WTC11 (cell line): ENCODE data around the gene RIMS4.

Experiments used
- ATF6 ChIP-seq: sonication (generic); formaldehyde crosslinking; IDR thresholded peaks from 2 replicates; pipeline ENCODE4 v1.8.1; 2023; ENCODE audit warnings: mild to moderate bottlenecking, missing genetic modification reagents
- E2F5 ChIP-seq: sonication (generic); formaldehyde crosslinking; IDR thresholded peaks from 2 replicates; pipeline ENCODE4 v1.8.1; 2022; ENCODE audit warnings: mild to moderate bottlenecking, moderate library complexity, missing genetic modification reagents
- ELF4 ChIP-seq: sonication (generic); formaldehyde crosslinking; IDR thresholded peaks from 2 replicates; pipeline ENCODE4 v1.8.1; 2022; ENCODE audit warnings: low read depth, mild to moderate bottlenecking, moderate library complexity, missing genetic modification reagents
- ESRRA ChIP-seq: sonication (generic); formaldehyde crosslinking; IDR thresholded peaks from 2 replicates; pipeline ENCODE4 v1.8.1; 2022; ENCODE audit warnings: mild to moderate bottlenecking, missing genetic modification reagents, borderline replicate concordance
- ETV6 ChIP-seq: sonication (generic); formaldehyde crosslinking; IDR thresholded peaks from 2 replicates; pipeline ENCODE4 v1.8.1; 2022; ENCODE audit warnings: mild to moderate bottlenecking, missing genetic modification reagents
- NR2C2 ChIP-seq: sonication (generic); formaldehyde crosslinking; IDR thresholded peaks from 2 replicates; pipeline ENCODE4 v1.8.0; 2022; ENCODE audit warnings: mild to moderate bottlenecking, missing genetic modification reagents
- USF2 ChIP-seq: sonication (generic); formaldehyde crosslinking; IDR thresholded peaks from 2 replicates; pipeline ENCODE4 v1.8.1; 2023; ENCODE audit warnings: mild to moderate bottlenecking, missing genetic modification reagents, moderate library complexity
- TF ChIP-seq, protein P1 (sequence below): fragments of 200-600 bp; IDR thresholded peaks from 2 replicates; pipeline ENCODE4 v1.8.0; 2022; ENCODE audit warnings: antibody characterized with exemption
- TF ChIP-seq, protein P2 (sequence below): sonication (generic); formaldehyde crosslinking; IDR thresholded peaks from 2 replicates; pipeline ENCODE4 v1.8.1; 2022; ENCODE audit warnings: mild to moderate bottlenecking, missing genetic modification reagents, moderate library complexity, borderline replicate concordance
- TF ChIP-seq, protein P3 (sequence below): sonication (generic); formaldehyde crosslinking; IDR thresholded peaks from 2 replicates; pipeline ENCODE4 v1.8.0; 2022; ENCODE audit warnings: missing genetic modification reagents

- TF ChIP-seq E2F5 (CRISPR knock-in tag) (no peak), USF2 (no peak), ETV6 (CRISPR knock-in tag) (no peak), ELF4 (CRISPR knock-in tag) (no peak), NR2C2 (no peak), ATF6 (CRISPR knock-in tag) (no peak), ESRRA (CRISPR knock-in tag) (no peak)
- TF ChIP-seq, protein P1, sequence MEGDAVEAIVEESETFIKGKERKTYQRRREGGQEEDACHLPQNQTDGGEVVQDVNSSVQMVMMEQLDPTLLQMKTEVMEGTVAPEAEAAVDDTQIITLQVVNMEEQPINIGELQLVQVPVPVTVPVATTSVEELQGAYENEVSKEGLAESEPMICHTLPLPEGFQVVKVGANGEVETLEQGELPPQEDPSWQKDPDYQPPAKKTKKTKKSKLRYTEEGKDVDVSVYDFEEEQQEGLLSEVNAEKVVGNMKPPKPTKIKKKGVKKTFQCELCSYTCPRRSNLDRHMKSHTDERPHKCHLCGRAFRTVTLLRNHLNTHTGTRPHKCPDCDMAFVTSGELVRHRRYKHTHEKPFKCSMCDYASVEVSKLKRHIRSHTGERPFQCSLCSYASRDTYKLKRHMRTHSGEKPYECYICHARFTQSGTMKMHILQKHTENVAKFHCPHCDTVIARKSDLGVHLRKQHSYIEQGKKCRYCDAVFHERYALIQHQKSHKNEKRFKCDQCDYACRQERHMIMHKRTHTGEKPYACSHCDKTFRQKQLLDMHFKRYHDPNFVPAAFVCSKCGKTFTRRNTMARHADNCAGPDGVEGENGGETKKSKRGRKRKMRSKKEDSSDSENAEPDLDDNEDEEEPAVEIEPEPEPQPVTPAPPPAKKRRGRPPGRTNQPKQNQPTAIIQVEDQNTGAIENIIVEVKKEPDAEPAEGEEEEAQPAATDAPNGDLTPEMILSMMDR, result no peak
- TF ChIP-seq, protein P2, sequence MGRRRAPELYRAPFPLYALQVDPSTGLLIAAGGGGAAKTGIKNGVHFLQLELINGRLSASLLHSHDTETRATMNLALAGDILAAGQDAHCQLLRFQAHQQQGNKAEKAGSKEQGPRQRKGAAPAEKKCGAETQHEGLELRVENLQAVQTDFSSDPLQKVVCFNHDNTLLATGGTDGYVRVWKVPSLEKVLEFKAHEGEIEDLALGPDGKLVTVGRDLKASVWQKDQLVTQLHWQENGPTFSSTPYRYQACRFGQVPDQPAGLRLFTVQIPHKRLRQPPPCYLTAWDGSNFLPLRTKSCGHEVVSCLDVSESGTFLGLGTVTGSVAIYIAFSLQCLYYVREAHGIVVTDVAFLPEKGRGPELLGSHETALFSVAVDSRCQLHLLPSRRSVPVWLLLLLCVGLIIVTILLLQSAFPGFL (CRISPR knock-in tag), result no peak
- TF ChIP-seq, protein P3, sequence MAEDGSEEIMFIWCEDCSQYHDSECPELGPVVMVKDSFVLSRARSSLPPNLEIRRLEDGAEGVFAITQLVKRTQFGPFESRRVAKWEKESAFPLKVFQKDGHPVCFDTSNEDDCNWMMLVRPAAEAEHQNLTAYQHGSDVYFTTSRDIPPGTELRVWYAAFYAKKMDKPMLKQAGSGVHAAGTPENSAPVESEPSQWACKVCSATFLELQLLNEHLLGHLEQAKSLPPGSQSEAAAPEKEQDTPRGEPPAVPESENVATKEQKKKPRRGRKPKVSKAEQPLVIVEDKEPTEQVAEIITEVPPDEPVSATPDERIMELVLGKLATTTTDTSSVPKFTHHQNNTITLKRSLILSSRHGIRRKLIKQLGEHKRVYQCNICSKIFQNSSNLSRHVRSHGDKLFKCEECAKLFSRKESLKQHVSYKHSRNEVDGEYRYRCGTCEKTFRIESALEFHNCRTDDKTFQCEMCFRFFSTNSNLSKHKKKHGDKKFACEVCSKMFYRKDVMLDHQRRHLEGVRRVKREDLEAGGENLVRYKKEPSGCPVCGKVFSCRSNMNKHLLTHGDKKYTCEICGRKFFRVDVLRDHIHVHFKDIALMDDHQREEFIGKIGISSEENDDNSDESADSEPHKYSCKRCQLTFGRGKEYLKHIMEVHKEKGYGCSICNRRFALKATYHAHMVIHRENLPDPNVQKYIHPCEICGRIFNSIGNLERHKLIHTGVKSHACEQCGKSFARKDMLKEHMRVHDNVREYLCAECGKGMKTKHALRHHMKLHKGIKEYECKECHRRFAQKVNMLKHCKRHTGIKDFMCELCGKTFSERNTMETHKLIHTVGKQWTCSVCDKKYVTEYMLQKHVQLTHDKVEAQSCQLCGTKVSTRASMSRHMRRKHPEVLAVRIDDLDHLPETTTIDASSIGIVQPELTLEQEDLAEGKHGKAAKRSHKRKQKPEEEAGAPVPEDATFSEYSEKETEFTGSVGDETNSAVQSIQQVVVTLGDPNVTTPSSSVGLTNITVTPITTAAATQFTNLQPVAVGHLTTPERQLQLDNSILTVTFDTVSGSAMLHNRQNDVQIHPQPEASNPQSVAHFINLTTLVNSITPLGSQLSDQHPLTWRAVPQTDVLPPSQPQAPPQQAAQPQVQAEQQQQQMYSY (CRISPR knock-in tag), result no peak
Measured at GRCh38 chr20:44768256-44768655, 42.1 kb downstream of the RIMS4 start.
